Measurements from ENCODE around the gene HMX1.

Gene HMX1

GRCh38 chr4:8863686-8864682 is 7.7 kb downstream of the HMX1 start:
- TF ChIP-seq, protein P1, sequence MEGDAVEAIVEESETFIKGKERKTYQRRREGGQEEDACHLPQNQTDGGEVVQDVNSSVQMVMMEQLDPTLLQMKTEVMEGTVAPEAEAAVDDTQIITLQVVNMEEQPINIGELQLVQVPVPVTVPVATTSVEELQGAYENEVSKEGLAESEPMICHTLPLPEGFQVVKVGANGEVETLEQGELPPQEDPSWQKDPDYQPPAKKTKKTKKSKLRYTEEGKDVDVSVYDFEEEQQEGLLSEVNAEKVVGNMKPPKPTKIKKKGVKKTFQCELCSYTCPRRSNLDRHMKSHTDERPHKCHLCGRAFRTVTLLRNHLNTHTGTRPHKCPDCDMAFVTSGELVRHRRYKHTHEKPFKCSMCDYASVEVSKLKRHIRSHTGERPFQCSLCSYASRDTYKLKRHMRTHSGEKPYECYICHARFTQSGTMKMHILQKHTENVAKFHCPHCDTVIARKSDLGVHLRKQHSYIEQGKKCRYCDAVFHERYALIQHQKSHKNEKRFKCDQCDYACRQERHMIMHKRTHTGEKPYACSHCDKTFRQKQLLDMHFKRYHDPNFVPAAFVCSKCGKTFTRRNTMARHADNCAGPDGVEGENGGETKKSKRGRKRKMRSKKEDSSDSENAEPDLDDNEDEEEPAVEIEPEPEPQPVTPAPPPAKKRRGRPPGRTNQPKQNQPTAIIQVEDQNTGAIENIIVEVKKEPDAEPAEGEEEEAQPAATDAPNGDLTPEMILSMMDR (IDR thresholded peaks at IDR 0.05; ENCODE audit: insufficient read depth, low read depth, low read length, missing control alignments): no peak
- H3K4me3 ChIP-seq (ENCODE audit: low read length): no peak overlapping the region
- no peak for DNase-seq (ENCODE audit: low read depth)

DNA sequence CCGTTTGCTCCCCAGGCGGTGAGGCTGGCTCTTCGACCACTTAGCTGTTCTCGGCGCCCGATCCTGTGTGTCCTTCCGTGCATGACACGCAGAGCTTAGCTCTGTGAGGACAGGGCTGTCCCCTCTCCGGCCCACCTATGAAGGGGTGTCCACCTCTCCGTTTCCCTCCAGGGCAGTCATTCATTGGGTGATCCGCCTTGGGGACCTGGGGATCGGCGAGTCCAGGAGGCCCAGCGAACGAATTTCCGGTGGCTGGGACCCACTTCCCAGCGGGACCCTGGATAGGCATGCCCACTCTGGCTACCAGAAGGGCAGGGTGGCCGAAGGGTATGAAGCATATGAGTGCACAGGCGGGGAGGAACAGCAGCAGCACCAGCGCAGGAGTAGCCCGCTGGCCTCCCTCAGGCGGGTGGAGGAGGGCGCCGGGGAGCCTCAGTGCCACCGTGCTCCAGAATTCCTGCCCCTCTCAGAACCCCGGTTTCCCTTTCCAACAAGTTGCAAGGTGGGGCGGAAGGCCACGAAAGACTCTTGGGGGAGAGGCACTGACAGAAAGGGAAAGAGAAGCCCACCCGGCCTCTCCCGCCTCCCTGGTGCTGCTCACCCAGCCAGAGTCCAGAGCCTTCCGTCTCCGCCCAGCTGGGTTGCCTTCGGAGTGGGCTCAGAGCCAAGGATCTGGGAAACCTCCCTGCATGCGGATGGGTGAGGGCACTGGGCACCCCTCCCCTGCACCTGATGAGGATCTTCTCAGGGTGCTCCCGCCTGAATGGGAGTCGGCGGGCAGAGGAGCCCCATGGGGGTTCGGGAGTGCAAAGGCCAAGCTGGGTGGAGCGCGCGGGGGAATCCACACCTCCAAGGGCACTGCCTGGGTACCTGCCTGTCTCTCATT is 8.6 kb downstream of the HMX1 start:
- DNase-seq (ENCODE audit: low read depth): no peak
- TF ChIP-seq, protein P1 (IDR thresholded peaks at IDR 0.05; ENCODE audit: insufficient read depth, low read depth, low read length, missing control alignments): no peak
- H3K4me3 ChIP-seq (ENCODE audit: low read length): no peak overlapping the region

DNA sequence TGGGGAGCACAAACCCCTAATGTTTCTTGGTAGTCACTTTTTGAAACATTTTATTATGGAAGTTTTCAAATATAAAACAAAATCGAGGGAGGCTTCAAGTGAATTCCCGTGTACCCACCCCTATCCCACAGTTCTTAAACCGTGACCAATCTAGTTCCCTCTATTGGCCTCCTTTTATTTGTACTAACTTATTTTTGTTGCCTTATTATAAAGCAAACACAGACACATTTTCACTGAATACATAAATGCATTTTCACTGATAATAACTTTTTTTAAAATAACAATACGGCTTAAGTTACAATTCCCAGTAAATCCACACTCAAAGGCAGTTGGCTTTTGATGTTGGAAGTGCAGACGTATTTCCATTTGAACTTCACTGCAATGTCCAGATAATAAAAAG is 9.3 kb downstream of the HMX1 start:
- DNase-seq (ENCODE audit: low read depth): no peak
- TF ChIP-seq, protein P1 (IDR thresholded peaks at IDR 0.05; ENCODE audit: insufficient read depth, low read depth, low read length, missing control alignments): no peak
- H3K4me3 ChIP-seq (ENCODE audit: low read length): no peak overlapping the region

DNA sequence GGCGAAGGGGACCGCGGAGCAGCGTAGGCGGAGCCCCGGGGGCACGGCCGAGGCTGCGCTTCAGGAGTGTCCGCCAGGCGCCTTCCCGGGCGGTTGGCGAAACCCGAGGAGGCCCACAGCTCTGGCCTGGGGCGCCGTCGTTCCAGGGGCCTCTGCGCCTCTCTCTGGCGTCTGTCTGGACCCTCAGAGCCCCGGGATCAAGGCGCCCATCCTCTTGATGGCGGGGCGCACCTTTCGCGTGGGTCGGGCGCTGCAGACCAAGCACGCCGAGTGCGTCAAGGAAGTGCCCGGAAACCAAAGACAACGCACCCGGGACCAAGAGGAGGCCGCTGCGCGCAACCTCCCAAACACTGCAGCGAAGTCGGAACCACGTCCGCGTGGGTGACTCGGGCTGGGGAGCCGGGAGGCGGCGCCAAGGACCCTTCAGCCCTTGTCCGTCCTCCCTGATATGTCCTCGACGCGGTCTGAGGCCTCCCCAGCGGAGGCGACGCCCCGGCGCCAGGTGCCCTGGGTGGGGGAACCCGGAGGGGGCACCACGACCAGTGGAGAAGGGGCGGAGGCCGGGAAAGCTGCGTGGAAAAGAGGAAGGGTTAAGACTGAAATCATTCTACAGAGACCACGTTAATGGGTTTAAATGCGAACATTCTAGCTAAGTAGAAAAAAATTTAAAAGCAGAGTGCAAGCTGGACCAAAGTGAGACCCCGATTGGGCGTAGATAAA is 9.9 kb downstream of the HMX1 start:
- no peak for DNase-seq (ENCODE audit: low read depth)
- no peak overlapping the region for H3K4me3 ChIP-seq (ENCODE audit: low read length)
- TF ChIP-seq, protein P1 (IDR thresholded peaks at IDR 0.05; ENCODE audit: insufficient read depth, low read depth, low read length, missing control alignments): no peak

GRCh38 chr4:8860892-8861575 is 10.6 kb downstream of the HMX1 start:
- TF ChIP-seq, protein P1 (IDR thresholded peaks at IDR 0.05; ENCODE audit: insufficient read depth, low read depth, low read length, missing control alignments): no peak
- no peak for DNase-seq (ENCODE audit: low read depth)
- H3K4me3 ChIP-seq (ENCODE audit: low read length): no peak overlapping the region
